ENCODE measurements around the gene DOCK4.

DOCK4 gene

DNA sequence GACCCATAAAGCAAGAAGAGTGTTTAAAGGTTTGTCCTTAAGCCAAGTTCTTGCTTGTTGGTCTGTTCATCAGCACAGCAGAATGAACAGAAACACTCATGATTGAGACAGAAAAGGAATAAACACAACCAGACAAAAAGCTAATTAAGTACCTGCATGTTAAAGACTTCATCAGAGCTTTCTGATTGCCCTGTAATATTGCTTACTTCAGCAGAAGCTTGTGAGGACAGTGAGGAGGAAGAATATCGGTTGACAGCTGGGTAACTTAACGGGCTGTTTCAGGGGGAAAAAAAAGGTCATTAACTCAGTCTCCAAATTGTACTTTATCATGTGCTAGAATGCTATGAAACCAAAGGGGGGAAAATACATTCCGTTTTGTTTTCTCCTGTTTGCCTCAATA lies 465.3 kb downstream of the DOCK4 start:
- TF ChIP-seq, protein P1, sequence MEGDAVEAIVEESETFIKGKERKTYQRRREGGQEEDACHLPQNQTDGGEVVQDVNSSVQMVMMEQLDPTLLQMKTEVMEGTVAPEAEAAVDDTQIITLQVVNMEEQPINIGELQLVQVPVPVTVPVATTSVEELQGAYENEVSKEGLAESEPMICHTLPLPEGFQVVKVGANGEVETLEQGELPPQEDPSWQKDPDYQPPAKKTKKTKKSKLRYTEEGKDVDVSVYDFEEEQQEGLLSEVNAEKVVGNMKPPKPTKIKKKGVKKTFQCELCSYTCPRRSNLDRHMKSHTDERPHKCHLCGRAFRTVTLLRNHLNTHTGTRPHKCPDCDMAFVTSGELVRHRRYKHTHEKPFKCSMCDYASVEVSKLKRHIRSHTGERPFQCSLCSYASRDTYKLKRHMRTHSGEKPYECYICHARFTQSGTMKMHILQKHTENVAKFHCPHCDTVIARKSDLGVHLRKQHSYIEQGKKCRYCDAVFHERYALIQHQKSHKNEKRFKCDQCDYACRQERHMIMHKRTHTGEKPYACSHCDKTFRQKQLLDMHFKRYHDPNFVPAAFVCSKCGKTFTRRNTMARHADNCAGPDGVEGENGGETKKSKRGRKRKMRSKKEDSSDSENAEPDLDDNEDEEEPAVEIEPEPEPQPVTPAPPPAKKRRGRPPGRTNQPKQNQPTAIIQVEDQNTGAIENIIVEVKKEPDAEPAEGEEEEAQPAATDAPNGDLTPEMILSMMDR (IDR thresholded peaks at IDR 0.05; ENCODE audit: control insufficient read depth, insufficient read depth, low read depth, low read length, missing control alignments): no peak

DNA sequence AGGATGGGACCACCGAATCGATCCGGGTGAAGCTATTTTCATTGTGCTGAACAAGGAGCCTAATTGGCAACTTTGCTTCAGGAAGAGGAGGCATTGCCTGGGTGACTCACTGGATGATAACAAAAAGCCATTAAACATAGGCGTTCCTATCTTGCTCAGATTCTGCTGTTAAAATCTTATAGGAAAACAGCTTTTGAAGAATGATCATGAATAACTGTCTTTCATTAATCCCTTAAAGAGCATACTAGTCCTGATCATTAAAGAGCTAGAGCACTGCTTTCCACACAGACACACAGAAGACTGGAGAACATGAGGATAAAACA lies 469.7 kb downstream of the DOCK4 start:
- DNase-seq (ENCODE audit: low read depth): no peak

More for the DNA sequence above, 465.3 kb downstream of the DOCK4 start:
- H3K4me3 ChIP-seq (ENCODE audit: control insufficient read depth, low read depth, low read length): no peak overlapping the region
- DNase-seq (ENCODE audit: low read depth): no peak

GRCh38 chr7:111735661-111736551 lies 470.3 kb downstream of the DOCK4 start:
- DNase-seq (ENCODE audit: low read depth): peak; percentile 53
- H3K4me3 ChIP-seq (ENCODE audit: control insufficient read depth, low read depth, low read length): no peak overlapping the region
- TF ChIP-seq, protein P1 (IDR thresholded peaks at IDR 0.05; ENCODE audit: control insufficient read depth, insufficient read depth, low read depth, low read length, missing control alignments): peak; percentile 80

More for the DNA sequence above, 469.7 kb downstream of the DOCK4 start:
- TF ChIP-seq, protein P1 (IDR thresholded peaks at IDR 0.05; ENCODE audit: control insufficient read depth, insufficient read depth, low read depth, low read length, missing control alignments): no peak
- no peak overlapping the region for H3K4me3 ChIP-seq (ENCODE audit: control insufficient read depth, low read depth, low read length)

DNA sequence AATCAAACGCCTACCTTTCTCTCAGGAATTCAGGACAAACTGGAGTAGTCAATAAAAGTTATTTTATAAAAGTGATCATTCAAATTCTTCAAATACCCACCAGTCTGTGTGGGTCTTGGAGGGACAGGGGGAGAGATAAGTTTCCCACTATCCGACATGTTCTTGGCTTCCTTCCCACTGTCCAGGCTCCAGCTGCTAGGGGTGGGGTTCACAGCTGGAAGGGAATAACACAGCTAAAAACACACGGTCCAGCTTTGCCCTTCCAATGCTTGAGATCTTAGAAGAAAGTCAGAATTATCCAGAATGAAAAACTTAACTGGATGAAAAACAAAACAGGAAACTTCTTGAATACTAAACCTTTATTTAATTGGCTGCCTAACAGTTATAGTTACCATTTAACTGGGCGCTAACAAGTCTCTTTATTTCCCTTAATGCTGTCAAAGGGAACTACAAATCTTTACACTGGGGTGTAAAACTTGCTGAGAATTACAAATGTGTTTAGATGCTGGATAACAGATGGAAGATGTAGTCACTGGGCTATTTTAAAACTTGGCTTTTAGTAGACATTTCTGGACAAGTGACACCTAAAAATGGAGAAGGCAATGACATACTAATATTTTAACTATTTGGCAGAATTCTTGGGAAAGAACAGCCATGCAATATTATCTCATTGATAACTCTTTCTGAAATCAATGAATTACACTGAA lies 471.1 kb downstream of the DOCK4 start:
- DNase-seq (ENCODE audit: low read depth): no peak
- H3K4me3 ChIP-seq (ENCODE audit: control insufficient read depth, low read depth, low read length): no peak overlapping the region
- TF ChIP-seq, protein P1 (IDR thresholded peaks at IDR 0.05; ENCODE audit: control insufficient read depth, insufficient read depth, low read depth, low read length, missing control alignments): no peak

DNA sequence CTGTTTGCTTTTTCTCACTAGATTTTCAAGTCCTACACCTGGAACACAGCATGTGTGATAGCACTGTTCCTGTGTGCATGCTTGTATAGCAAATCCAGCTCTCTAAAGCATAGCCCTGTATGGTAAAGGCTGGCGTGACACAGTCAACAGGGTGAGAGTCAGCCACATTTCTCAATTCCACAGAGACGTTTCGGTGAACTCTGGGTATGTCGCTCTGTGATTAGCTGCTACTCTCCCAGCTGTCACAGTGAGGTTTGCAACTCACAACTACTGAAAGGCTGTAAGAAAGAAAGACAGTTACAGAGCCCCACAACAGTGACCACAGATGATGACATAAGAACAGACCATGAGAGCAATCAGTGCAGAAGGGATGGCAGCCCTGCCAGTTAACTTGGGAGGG lies 473.3 kb downstream of the DOCK4 start:
- DNase-seq (ENCODE audit: low read depth): no peak
- TF ChIP-seq, protein P1 (IDR thresholded peaks at IDR 0.05; ENCODE audit: control insufficient read depth, insufficient read depth, low read depth, low read length, missing control alignments): no peak
- no peak overlapping the region for H3K4me3 ChIP-seq (ENCODE audit: control insufficient read depth, low read depth, low read length)

GRCh38 chr7:111730476-111731300 lies 475.5 kb downstream of the DOCK4 start:
- H3K4me3 ChIP-seq (ENCODE audit: control insufficient read depth, low read depth, low read length): no peak overlapping the region
- no peak for DNase-seq (ENCODE audit: low read depth)
- TF ChIP-seq, protein P1 (IDR thresholded peaks at IDR 0.05; ENCODE audit: control insufficient read depth, insufficient read depth, low read depth, low read length, missing control alignments): peak; percentile 57
